ENCODE results near the gene IPCEF1. TPM values are rescaled to one million over a fixed set of nuclear protein-coding genes. Genes with fewer than 3 reads are reported as not detected.

Gene IPCEF1
- total RNA-seq, 1 donor from 2014 or later = not detected

- Mint-ChIP-seq H3K36me3 (ENCODE audit: low read depth) (no peaks in the 10 kb centered on the region), H3K4me3 (ENCODE audit: unreplicated experiment) (no peak overlapping the region), H3K27me3 (ENCODE audit: low read depth) (peaks cover 6% of the 10 kb centered on the region), H3K4me1 (ENCODE audit: low read depth) (peaks cover 5% of the 10 kb centered on the region), H3K27ac (ENCODE audit: unreplicated experiment) (no peak overlapping the region), H3K9me3 (ENCODE audit: low read depth) (no peaks in the 10 kb centered on the region)
- no peak for DNase-seq (ENCODE audit: low spot score)
- TF ChIP-seq CTCF (IDR thresholded peaks at IDR 0.05) = no peak
These were observed 228.9 kb downstream of the IPCEF1 start for GRCh38 chr6:154127657-154128056.

GRCh38 chr6:154125421-154125820, 231.2 kb downstream of the IPCEF1 start:
- H3K4me1 Mint-ChIP-seq (ENCODE audit: low read depth) = peaks cover 7% of the 10 kb centered on the region
- H3K27ac Mint-ChIP-seq (ENCODE audit: unreplicated experiment) = no peak overlapping the region
- no peak for TF ChIP-seq CTCF (IDR thresholded peaks at IDR 0.05)

GRCh38 chr6:154123155-154123956, 233.2 kb downstream of the IPCEF1 start:
- Mint-ChIP-seq H3K9me3 (ENCODE audit: low read depth) (no peaks in the 10 kb centered on the region), H3K27ac (ENCODE audit: unreplicated experiment) (no peak overlapping the region), H3K4me1 (ENCODE audit: low read depth) (peaks cover 7% of the 10 kb centered on the region), H3K27me3 (ENCODE audit: low read depth) (peaks cover 6% of the 10 kb centered on the region), H3K4me3 (ENCODE audit: unreplicated experiment) (no peak overlapping the region), H3K36me3 (ENCODE audit: low read depth) (no peaks in the 10 kb centered on the region)
- DNase-seq (ENCODE audit: low spot score) = no peak
- TF ChIP-seq CTCF (IDR thresholded peaks at IDR 0.05) = no peak

More at GRCh38 chr6:154125421-154125820, 231.2 kb downstream of the IPCEF1 start:
- no peak for DNase-seq (ENCODE audit: low spot score)
- H3K4me3 Mint-ChIP-seq (ENCODE audit: unreplicated experiment) = no peak overlapping the region
- no peaks in the 10 kb centered on the region for H3K36me3 Mint-ChIP-seq (ENCODE audit: low read depth)
- peaks cover 6% of the 10 kb centered on the region for H3K27me3 Mint-ChIP-seq (ENCODE audit: low read depth)
- H3K9me3 Mint-ChIP-seq (ENCODE audit: low read depth) = no peaks in the 10 kb centered on the region

GRCh38 chr6:154122195-154122925, 234.2 kb downstream of the IPCEF1 start:
- Mint-ChIP-seq H3K9me3 (ENCODE audit: low read depth) (no peaks in the 10 kb centered on the region), H3K4me1 (ENCODE audit: low read depth) (peaks cover 7% of the 10 kb centered on the region), H3K27me3 (ENCODE audit: low read depth) (peaks cover under 1% of the 10 kb centered on the region), H3K27ac (ENCODE audit: unreplicated experiment) (no peak overlapping the region), H3K36me3 (ENCODE audit: low read depth) (no peaks in the 10 kb centered on the region), H3K4me3 (ENCODE audit: unreplicated experiment) (no peak overlapping the region)
- TF ChIP-seq CTCF (IDR thresholded peaks at IDR 0.05) = no peak
- no peak for DNase-seq (ENCODE audit: low spot score)

- no peak for DNase-seq (ENCODE audit: low spot score)
- Mint-ChIP-seq H3K4me3 (ENCODE audit: unreplicated experiment) (no peak overlapping the region), H3K27me3 (ENCODE audit: low read depth) (no peaks in the 10 kb centered on the region), H3K4me1 (ENCODE audit: low read depth) (peaks cover under 1% of the 10 kb centered on the region), H3K36me3 (ENCODE audit: low read depth) (no peaks in the 10 kb centered on the region), H3K27ac (ENCODE audit: unreplicated experiment) (no peak overlapping the region), H3K9me3 (ENCODE audit: low read depth) (no peaks in the 10 kb centered on the region)
- no peak for TF ChIP-seq CTCF (IDR thresholded peaks at IDR 0.05)
These were observed 239.1 kb downstream of the IPCEF1 start for GRCh38 chr6:154117485-154117884.
